Fibroblast of gingiva (primary cell): ENCODE data around the gene DNAJB2.
"Not testable (repeated sequence)": the region's sequence is repeated elsewhere in the genome, so short reads cannot be mapped to it uniquely, and the experiment has no call there.

Experiments used
- DNase-seq: peaks from one replicate; pipeline ENCODE4 v3.0.0-alpha.2; 2011; ENCODE audit warnings: low read depth

Gene DNAJB2

DNA sequence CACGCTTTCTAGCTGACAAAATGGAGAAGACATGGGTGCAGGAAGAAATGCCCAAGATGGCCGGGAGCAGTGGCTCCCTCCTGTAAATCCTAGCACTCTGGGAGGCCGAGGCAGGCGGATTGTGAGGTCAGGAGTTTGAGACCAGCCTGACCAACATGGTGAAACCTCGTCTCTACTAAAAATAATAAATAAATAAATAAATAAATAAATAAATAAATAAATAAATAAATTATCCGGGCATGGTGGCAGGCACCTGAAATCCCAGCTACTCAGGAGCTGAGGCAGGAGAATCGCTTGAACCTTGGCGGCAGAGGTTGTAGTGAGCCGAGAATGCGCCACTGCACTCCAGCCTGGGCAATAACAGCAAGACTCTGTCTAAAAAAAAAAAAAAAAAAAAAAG lies 20.2 kb upstream of the DNAJB2 start:
- DNase-seq = not testable (repeated sequence)

DNA sequence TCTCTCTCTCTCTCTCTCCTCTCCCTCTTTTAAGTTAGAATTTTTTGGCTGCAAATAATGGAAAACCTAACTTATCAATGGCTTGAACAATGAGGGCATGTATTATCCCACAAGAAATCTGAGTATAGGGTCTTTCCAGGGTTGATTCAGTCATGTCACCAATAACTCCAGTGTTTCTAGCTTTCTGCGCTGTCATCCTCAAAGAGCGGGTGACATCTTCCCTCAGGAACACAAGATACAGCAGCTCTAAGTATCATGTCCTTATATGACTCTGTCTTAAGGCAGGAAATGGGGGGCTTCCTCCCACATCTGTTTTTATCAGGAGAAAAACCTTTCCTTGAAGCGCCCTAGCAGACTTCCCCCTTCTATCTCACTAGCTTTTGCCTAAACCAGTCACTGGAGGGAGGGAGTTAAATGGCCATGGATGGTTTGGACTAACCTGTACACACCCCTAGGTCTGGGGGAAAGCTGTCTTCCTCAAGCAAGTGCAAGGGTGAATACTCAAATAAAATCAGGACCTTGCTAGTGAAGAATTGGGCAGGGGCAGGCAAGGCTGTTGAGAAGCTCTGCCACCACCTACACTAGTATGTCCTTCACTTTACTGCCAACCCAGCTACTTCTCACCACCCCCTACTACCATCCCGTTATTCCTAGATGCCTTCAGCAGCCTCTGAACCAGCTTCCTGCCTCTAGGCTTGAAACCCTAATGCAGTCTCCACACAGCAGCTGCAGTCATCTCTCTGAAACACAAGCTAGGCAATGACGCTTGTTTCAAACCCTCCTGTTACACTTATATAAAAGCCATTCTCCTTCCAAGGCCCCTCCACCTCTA lies 17.9 kb upstream of the DNAJB2 start:
- DNase-seq = no peak

DNA sequence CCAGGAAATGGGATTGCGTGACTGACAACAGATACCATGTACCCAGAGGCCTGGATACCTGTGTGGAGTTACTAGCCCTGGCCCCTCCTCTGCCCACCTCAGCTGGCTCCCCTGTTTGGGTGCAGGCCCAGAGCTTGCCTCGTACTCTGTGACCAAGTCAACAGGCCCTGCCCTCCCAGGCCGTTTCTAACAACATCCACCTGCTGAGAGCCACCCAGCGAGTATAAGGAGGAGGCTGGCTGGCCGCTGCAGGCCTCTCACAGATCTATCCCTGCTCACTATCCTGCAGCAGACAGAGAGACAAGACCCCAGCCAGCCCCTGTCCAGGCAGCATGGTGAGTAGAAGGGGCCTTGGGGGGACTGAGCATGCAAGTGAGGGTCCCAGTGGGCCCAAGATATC lies 12.9 kb upstream of the DNAJB2 start:
- DNase-seq = no peak

DNA sequence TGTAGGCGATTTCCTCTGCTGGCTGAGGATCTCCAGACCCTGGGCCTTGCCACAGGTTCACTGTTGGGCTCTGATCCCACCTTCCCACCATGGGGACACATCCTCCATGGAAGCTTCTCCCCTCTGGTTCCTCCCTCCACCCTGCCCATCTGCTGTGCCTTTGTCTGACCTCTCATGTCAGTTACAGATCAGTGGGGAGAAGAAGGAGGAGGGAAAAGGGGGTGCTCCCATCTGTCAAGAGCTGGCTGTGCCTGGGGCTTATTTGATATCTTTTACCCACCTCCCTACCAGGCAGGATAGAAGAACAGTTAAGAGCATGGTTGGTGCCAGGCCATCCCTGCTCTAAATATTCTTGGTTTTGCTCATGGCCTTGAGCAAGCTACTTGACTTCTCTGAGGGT lies 12.3 kb upstream of the DNAJB2 start:
- DNase-seq = no peak

DNA sequence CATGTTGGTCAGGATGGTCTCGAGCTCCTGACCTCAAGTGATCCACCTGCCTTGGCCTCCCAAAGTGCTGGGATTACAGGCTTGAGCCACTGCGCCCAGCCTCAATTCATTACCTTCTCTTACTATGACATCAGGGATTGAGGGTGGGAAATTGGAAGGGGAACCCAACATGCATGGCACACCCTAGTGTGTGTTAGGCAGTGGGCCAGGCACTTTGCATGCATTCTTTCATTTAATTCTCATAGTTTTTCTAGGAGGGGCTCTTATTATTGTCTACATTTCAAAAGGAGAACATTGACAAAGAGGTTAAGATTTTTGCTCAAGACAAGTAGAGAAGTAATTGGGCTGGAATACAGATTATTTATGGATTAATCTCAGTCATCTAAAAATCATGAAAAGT lies 10.9 kb upstream of the DNAJB2 start:
- no peak for DNase-seq

DNA sequence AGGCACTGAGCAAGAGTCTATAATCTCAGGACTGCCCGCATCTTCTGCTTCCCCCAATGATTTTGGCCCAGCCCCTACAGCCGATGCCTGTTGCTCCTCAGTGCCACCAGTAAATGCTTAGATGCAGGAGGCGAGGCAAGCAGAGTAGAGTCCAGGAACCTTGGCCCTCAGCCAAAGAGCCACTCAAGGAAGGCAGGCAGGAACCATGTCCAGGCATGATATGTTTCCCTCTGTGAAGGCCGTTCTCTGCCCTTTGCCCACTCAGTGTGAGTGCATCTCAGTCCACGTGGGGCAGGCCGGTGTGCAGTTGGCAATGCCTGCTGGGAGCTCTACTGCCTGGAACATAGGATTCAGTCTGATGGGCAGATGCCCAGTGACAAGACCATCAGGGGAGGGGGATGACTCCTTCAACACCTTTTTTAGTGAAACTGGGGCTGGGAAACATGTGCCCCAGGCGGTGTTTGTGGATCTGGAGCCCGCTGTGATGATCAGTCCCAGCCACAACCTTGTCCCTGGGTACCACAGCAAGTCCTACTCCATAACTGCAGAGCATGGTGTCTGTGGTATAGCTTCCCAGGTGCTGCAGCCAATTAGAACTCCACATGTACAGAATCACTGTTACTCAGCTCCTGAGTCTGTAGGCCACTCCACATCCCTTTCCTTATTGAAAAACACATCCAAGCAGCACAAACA lies 9.7 kb upstream of the DNAJB2 start:
- DNase-seq = no peak

DNA sequence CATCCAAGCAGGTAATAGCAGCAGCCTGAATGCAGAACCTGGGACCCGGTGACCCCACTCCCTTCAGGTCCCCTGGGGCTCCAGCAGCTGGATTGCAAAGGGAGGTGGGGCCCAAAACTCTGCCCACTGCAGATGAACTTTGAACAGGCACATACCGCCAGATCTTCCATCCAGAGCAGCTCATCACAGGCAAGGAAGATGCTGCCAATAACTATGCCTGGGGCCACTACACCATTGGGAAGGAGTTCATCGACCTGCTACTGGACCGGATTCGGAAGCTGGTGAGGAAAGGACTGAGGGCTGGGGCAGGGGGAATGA lies 9.2 kb upstream of the DNAJB2 start:
- no peak for DNase-seq

DNA sequence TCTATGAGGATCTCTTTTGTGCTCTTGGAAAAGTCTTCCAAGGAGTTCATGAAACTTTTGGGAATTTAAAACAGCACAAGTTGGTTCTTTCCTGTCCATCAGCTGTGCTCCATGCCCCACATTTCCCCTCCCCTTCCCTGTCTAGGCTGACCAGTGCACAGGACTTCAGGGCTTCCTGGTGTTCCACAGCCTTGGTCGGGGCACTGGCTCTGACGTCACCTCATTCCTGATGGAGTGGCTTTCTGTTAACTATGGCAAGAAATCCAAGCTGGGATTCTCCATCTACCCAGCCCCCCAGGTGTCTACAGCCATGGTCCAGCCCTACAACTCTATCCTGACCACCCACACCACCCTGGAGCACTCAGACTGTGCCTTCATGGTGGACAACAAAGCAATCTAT lies 8.1 kb upstream of the DNAJB2 start:
- DNase-seq = no peak

- DNase-seq = no peak
Measured at GRCh38 chr2:219272356-219272755, 6.8 kb upstream of the DNAJB2 start.

- DNase-seq = no peak
Measured at GRCh38 chr2:219272995-219273394, 6.2 kb upstream of the DNAJB2 start.

- no peak for DNase-seq
Measured at GRCh38 chr2:219273937-219274336, 5.2 kb upstream of the DNAJB2 start.

GRCh38 chr2:219274361-219274921 lies 4.7 kb upstream of the DNAJB2 start:
- DNase-seq = peak; percentile 58

DNA sequence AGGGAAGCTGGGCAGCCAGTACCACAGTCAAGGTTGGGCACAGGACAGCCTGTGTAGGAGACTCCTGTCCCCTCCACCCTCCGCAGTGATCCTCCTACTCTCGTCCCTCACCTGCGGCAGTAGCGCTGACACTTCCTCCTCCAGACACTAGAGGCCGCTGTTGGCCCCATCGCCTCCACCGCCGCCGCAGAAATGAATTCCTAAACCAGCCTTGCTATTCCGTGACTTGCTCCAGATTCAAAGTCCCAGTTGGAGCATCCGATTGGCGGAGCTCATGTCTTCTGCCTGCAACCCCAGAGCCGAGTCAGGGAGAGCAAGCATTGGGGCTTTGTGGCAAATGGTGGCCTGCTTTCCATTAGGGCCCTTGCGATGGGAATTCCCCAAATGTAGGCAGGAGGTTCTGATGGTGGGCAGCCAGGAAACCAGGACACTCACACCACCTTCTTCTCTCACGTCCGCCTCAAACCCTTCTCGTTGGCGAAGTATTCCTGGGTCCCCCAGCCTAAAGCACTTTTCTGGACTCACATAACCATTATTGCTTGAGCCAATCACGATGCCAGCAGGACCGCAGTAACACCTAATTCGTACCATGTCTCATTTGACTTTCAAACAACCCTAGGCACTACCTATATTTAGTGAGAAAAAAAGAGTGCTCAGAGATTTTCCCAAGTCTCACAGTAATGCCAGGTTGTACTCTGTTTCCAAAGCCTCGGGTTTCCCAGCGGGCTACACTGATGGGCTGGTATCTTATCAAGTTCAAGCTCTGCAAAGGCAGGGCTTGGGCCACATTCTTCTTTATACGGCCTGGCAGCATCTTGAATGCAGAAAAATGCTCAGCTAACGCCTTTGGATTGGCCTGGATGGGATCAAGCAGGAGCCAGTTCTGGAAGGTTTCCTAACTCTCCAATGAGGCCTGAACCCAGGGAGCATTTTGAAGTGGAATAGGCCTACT lies 1.2 kb upstream of the DNAJB2 start:
- peak; percentile 70 for DNase-seq

- DNase-seq = no peak
Measured at GRCh38 chr2:219278655-219279150, 463 bp upstream of the DNAJB2 start.

DNA sequence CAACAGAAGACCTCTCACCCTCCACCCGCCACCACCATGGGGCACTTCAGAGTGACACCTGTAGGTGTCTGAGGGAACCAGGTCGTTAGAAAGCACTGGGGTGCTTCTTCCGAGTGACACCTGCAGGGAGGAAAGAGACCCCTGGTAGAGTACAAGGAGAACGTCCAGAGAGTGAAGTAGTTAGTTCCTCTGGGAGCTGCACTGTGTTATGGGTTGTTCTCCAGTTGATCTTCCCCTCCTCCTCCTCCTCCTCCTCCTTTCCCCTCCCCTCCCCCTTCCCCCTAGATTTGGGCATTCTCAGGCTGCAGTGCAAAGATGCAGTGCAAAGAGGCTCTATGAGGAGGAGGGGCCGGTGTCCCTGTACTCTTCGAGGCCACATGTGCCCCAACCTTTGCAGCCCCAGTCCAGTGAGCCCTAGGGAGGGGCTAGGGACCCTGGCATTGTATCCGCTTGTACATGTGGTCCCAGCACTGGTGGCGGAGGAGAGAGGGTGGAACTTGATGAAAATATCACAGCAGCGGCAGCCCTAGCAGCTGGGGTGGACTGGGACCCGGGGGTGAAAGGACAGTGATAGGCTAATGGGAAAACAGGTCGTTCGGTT lies 850 bp downstream of the DNAJB2 start:
- no peak for DNase-seq

GRCh38 chr2:219280651-219281050 lies 1.5 kb downstream of the DNAJB2 start:
- DNase-seq = no peak

DNA sequence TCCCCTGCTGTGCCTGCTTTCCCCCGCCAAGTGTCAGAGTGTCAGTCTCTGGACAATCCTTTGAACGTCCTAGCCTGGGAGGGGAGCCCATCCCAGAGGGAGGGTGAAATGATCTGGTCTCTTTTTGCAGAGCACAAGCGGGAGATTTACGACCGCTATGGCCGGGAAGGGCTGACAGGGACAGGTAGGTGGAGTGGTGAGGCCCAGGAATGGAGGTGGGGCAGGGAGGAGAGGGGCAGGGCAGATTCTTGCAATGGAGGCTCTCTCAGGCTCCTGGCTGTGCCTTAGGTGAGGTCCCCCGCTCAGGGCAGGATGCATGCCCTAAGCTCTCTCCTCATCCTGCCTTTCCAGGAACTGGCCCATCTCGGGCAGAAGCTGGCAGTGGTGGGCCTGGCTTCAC lies 2.4 kb downstream of the DNAJB2 start:
- DNase-seq = no peak

GRCh38 chr2:219282375-219282774 lies 3.2 kb downstream of the DNAJB2 start:
- no peak for DNase-seq

DNA sequence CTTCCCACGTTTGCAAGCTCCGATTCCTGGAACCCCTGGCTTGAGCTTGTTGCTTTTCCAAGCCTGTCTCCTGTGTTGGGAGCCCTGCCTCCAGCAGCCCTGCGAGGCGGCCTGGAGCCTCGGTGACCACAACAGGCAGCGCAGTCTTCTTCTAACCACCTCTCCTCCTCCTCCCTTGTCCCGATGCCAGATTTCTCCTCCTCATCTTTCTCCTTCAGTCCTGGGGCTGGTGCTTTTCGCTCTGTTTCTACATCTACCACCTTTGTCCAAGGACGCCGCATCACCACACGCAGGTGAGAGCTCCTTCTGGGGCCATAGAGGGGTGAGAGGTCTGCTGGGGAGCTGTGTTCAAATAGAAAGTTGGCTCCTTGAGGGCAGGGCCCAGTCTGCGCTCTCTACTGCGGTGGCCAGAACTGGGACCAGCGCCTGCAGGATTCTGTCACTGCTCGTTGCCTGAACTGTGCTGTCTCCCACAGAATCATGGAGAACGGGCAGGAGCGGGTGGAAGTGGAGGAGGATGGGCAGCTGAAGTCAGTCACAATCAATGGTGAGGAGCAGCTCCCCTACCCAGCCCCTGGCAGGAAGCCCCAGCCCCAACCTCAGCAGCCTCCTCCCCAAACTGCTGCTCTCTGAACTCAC lies 3.9 kb downstream of the DNAJB2 start:
- no peak for DNase-seq

- no peak for DNase-seq
Measured at GRCh38 chr2:219284501-219285372, 5.6 kb downstream of the DNAJB2 start.
